H9 (cell line): ENCODE data around the gene FAM156A. TPM values are rescaled to one million over a fixed set of nuclear protein-coding genes. Genes with fewer than 3 reads are reported as not detected.

Experiments
- DNase-seq: peaks from one replicate; pipeline ENCODE4 v3.0.0-alpha.2; 2017
- H2AFZ ChIP-seq: one replicate; pipeline ENCODE4 v1.6.1; 2013; ENCODE audit warnings: mild to moderate bottlenecking, low read length, control low read depth, moderate library complexity
- H2AK5ac ChIP-seq: 2 replicates; pipeline ENCODE4 v1.6.1; 2013; ENCODE audit warnings: low read length, control low read depth, mixed read lengths; ENCODE audit not compliant: insufficient read length
- H2BK120ac ChIP-seq: one replicate; pipeline ENCODE4 v1.6.1; 2013; ENCODE audit warnings: low read depth, mild to moderate bottlenecking, low read length, control low read depth, inconsistent platforms; ENCODE audit not compliant: poor library complexity, severe bottlenecking
- H2BK12ac ChIP-seq: 2 replicates; pipeline ENCODE4 v1.6.1; 2013; ENCODE audit warnings: low read length, control low read depth, mixed read lengths, low read depth; ENCODE audit not compliant: insufficient read length
- H2BK15ac ChIP-seq: 2 replicates; pipeline ENCODE4 v1.6.1; 2013; ENCODE audit warnings: low read depth, low read length, control low read depth
- H2BK20ac ChIP-seq: one replicate; pipeline ENCODE4 v1.6.1; 2013; ENCODE audit warnings: low read depth, mild to moderate bottlenecking, low read length, control low read depth, inconsistent platforms; ENCODE audit not compliant: poor library complexity, severe bottlenecking
- H2BK5ac ChIP-seq: 2 replicates; pipeline ENCODE4 v1.6.1; 2013; ENCODE audit warnings: low read length, control low read depth, mixed read lengths; ENCODE audit not compliant: insufficient read length
- H3K14ac ChIP-seq: 2 replicates; pipeline ENCODE4 v1.6.1; 2013; ENCODE audit warnings: low read length, control low read depth; ENCODE audit not compliant: insufficient read depth
- H3K18ac ChIP-seq: 2 replicates; pipeline ENCODE4 v1.6.1; 2013; ENCODE audit warnings: low read depth, mild to moderate bottlenecking, mixed read lengths, low read length, control low read depth; ENCODE audit not compliant: insufficient read length
- H3K23ac ChIP-seq: 2 replicates; pipeline ENCODE4 v1.6.1; 2013; ENCODE audit warnings: low read length, control low read depth, mixed read lengths, low read depth; ENCODE audit not compliant: insufficient read length
- H3K23me2 ChIP-seq: 2 replicates; pipeline ENCODE4 v1.6.1; 2013; ENCODE audit warnings: low read depth, mild to moderate bottlenecking, mixed read lengths, low read length, control low read depth; ENCODE audit not compliant: insufficient read length, poor library complexity, severe bottlenecking
- H3K27ac ChIP-seq: 2 replicates; pipeline ENCODE4 v1.5.1; 2013; ENCODE audit warnings: low read length, control low read depth, mixed read lengths, low read depth; ENCODE audit not compliant: insufficient read length
- H3K27me3 ChIP-seq: 2 replicates; pipeline ENCODE4 v1.6.1; 2013; ENCODE audit warnings: low read length, control low read depth, inconsistent platforms; ENCODE audit not compliant: insufficient read depth
- H3K4ac ChIP-seq: 2 replicates; pipeline ENCODE4 v1.6.1; 2013; ENCODE audit warnings: low read depth, mild to moderate bottlenecking, control low read depth, inconsistent platforms, low read length, moderate library complexity
- H3K4me1 ChIP-seq: 2 replicates; pipeline ENCODE4 v1.6.1; 2013; ENCODE audit warnings: low read length, control low read depth, inconsistent platforms; ENCODE audit not compliant: insufficient read depth
- H3K4me2 ChIP-seq: 2 replicates; pipeline ENCODE4 v1.6.1; 2013; ENCODE audit warnings: low read length, control low read depth, mixed read lengths; ENCODE audit not compliant: insufficient read length, insufficient read depth
- H3K56ac ChIP-seq: 2 replicates; pipeline ENCODE4 v1.6.1; 2013; ENCODE audit warnings: low read depth, mild to moderate bottlenecking, mixed read lengths, low read length, control low read depth; ENCODE audit not compliant: insufficient read length
- H3K79me1 ChIP-seq: 2 replicates; pipeline ENCODE4 v1.6.1; 2013; ENCODE audit warnings: low read depth, mild to moderate bottlenecking, moderate library complexity, low read length, control low read depth, inconsistent platforms; ENCODE audit not compliant: insufficient read depth, poor library complexity, severe bottlenecking
- H3K79me2 ChIP-seq: 2 replicates; pipeline ENCODE4 v1.6.1; 2013; ENCODE audit warnings: low read length, control low read depth, inconsistent platforms; ENCODE audit not compliant: insufficient read depth
- H3K9ac ChIP-seq: 2 replicates; pipeline ENCODE4 v1.6.1; 2013; ENCODE audit warnings: low read length, control low read depth, mixed read lengths; ENCODE audit not compliant: insufficient read length; ENCODE audit errors: extremely low read depth
- H3K9me3 ChIP-seq: one replicate; pipeline ENCODE4 v1.6.1; 2013; ENCODE audit warnings: low read depth, low read length, inconsistent platforms; ENCODE audit not compliant: control insufficient read depth
- H3T11ph ChIP-seq: one replicate; pipeline ENCODE4 v1.6.1; 2013; ENCODE audit warnings: mild to moderate bottlenecking, low read length, control low read depth, inconsistent platforms
- H4K20me1 ChIP-seq: one replicate; pipeline ENCODE4 v1.6.1; 2013; ENCODE audit not compliant: control insufficient read depth, insufficient read length, insufficient read depth
- H4K5ac ChIP-seq: 2 replicates; pipeline ENCODE4 v1.6.1; 2013; ENCODE audit warnings: low read depth, mild to moderate bottlenecking, mixed read lengths, low read length, control low read depth; ENCODE audit not compliant: insufficient read length
- H4K8ac ChIP-seq: replicated peaks from 2 replicates; pipeline ENCODE4 v1.6.1; 2013; ENCODE audit warnings: low read length, control low read depth, mixed read lengths, low read depth; ENCODE audit not compliant: insufficient read length
- H4K91ac ChIP-seq: 2 replicates; pipeline ENCODE4 v1.6.1; 2013; ENCODE audit warnings: low read depth, mild to moderate bottlenecking, moderate library complexity, mixed read lengths, low read length, control low read depth; ENCODE audit not compliant: insufficient read length
- H3K27ac Mint-ChIP-seq, 3 experiments: 2 replicates in 2 of 3; 3 replicates in 1 of 3; pipeline ENCODE4 v1.8.0; 2020 to 2021; ENCODE audit warnings: mixed read lengths in 3 of 3, mild to moderate bottlenecking in 1 of 3, moderate library complexity in 1 of 3
- H3K27me3 Mint-ChIP-seq: 2 replicates; pipeline ENCODE4 v1.8.0; 2021; ENCODE audit warnings: low read depth, mild to moderate bottlenecking, moderate library complexity, mixed read lengths
- H3K36me3 Mint-ChIP-seq, 3 experiments: 2 replicates in 2 of 3; 3 replicates in 1 of 3; pipeline ENCODE4 v1.8.0; 2020 to 2021; ENCODE audit warnings: low read depth in 3 of 3, mixed read lengths in 3 of 3; ENCODE audit not compliant: insufficient read depth in 1 of 3
- H3K4me1 Mint-ChIP-seq, 2 experiments: 2 replicates each; pipeline ENCODE4 v1.8.0; 2020; ENCODE audit warnings: mixed read lengths in 2 of 2
- H3K4me3 Mint-ChIP-seq, 2 experiments: 2 replicates in 1 of 2; 3 replicates in 1 of 2; pipeline ENCODE4 v1.8.0; 2020 to 2021; ENCODE audit warnings: mild to moderate bottlenecking in 2 of 2, mixed read lengths in 2 of 2, moderate library complexity in 1 of 2
- H3K9me3 Mint-ChIP-seq, 2 experiments: 2 replicates in 1 of 2; 3 replicates in 1 of 2; pipeline ENCODE4 v1.8.0; 2020; ENCODE audit warnings: mild to moderate bottlenecking in 2 of 2, mixed read lengths in 2 of 2, moderate library complexity in 1 of 2
- CTCF ChIP-seq: fragments of 200-600 bp; sonication (generic); conservative IDR thresholded peaks from 3 replicates; pipeline ENCODE4 v1.8.0; 2021; ENCODE audit warnings: antibody characterized with exemption, mild to moderate bottlenecking
- WGBS: extraction: QIAGEN DNeasy Blood & Tissue Kit; methylation state at CpG from one replicate; pipeline ENCODE4 v1.1.7; 2013; ENCODE audit warnings: missing lambda C conversion rate, low lambda C conversion rate, mixed read lengths; ENCODE audit not compliant: insufficient read length; ENCODE audit errors: extremely low coverage; 5-methylcytosine and 5-hydroxymethylcytosine counted together
- total RNA-seq: library from RNA; stranded (reverse); gene quantifications from 2 replicates; pipeline ENCODE4 v1.2.1, GENCODE V29; 2021

FAM156A gene
- total RNA-seq, 1 experiment from 2014 or later = 15.7 TPM

- no peak overlapping the region for H2BK12ac ChIP-seq
- no peak overlapping the region for H4K5ac ChIP-seq
- H3K4me2 ChIP-seq = no peak overlapping the region
- no peak overlapping the region for H4K8ac ChIP-seq
- H3K23ac ChIP-seq = no peak overlapping the region
- no peak overlapping the region for H2BK5ac ChIP-seq
- no peak overlapping the region for H3K27ac ChIP-seq
- Mint-ChIP-seq H3K27me3 (peaks cover 21% of the 10 kb centered on the region), H3K9me3 (peaks cover 67 to 73% of the 10 kb centered on the region in 2 experiments), H3K27ac (no peak overlapping the region), H3K36me3 (peaks cover 0 to 3% (median 0%) of the 10 kb centered on the region in 3 experiments; a peak in 2 of 7 replicates), H3K4me3 (no peak overlapping the region), H3K4me1 (peaks cover 0 to 3% of the 10 kb centered on the region in 2 experiments; a peak in 1 of 4 replicates)
- no peak overlapping the region for H3K9ac ChIP-seq
- peaks cover 49% of the 10 kb centered on the region for H3K9me3 ChIP-seq
- no peak overlapping the region for H2BK120ac ChIP-seq
- no peak for TF ChIP-seq CTCF
- H3K79me1 ChIP-seq = no peaks in the 10 kb centered on the region
- H2AFZ ChIP-seq = no peak overlapping the region
- no peak overlapping the region for H2BK20ac ChIP-seq
- no peaks in the 10 kb centered on the region for H3K23me2 ChIP-seq
- no peak overlapping the region for H2BK15ac ChIP-seq
- H3K27me3 ChIP-seq = no peaks in the 10 kb centered on the region
- no peak overlapping the region for H3T11ph ChIP-seq
- no peak overlapping the region for H3K56ac ChIP-seq
- whole genome bisulfite sequencing = no CpG with 5 or more reads among the region's 2 CpGs
- H3K4me1 ChIP-seq = no peaks in the 10 kb centered on the region
- no peak overlapping the region for H4K91ac ChIP-seq
- no peak overlapping the region for H3K14ac ChIP-seq
- no peak overlapping the region for H2AK5ac ChIP-seq
- H3K18ac ChIP-seq = no peak overlapping the region
- no peak overlapping the region for H3K4ac ChIP-seq
- no peaks in the 10 kb centered on the region for H4K20me1 ChIP-seq
- H3K79me2 ChIP-seq = no peaks in the 10 kb centered on the region
- no peak for DNase-seq
Measured at GRCh38 chrX:53001958-53002357, 43.6 kb upstream of the FAM156A start.
